Non-pigmented ciliary epithelial cell (primary cell): ENCODE data around the gene SCRG1.

Experiments used
- DNase-seq: peaks from one replicate; pipeline ENCODE4 v3.0.0-alpha.2; 2010; ENCODE audit warnings: low read depth

Gene SCRG1

GRCh38 chr4:173411106-173411693, 12.3 kb upstream of the SCRG1 start:
- DNase-seq: no peak

- no peak for DNase-seq
These were observed 11.2 kb upstream of the SCRG1 start for GRCh38 chr4:173410079-173410478.

- DNase-seq: no peak
These were observed 7.1 kb upstream of the SCRG1 start for GRCh38 chr4:173405840-173406606.

- DNase-seq: no peak
These were observed 5.5 kb upstream of the SCRG1 start for GRCh38 chr4:173404296-173404865.

- no peak for DNase-seq
These were observed 4.1 kb upstream of the SCRG1 start for GRCh38 chr4:173403051-173403450.

- no peak for DNase-seq
These were observed 2.1 kb upstream of the SCRG1 start for GRCh38 chr4:173401063-173401462.

- DNase-seq: no peak
These were observed 696 bp downstream of the SCRG1 start for GRCh38 chr4:173398220-173398619.

- DNase-seq: no peak
These were observed 1.3 kb downstream of the SCRG1 start for GRCh38 chr4:173397604-173398003.

- no peak for DNase-seq
These were observed 7.2 kb downstream of the SCRG1 start for GRCh38 chr4:173391701-173392100.

GRCh38 chr4:173386751-173387150, 12.2 kb downstream of the SCRG1 start:
- no peak for DNase-seq

- DNase-seq: no peak
These were observed 16.6 kb downstream of the SCRG1 start for GRCh38 chr4:173382349-173382748.

- no peak for DNase-seq
These were observed 17.3 kb downstream of the SCRG1 start for GRCh38 chr4:173381610-173382009.

GRCh38 chr4:173380987-173381386, 17.9 kb downstream of the SCRG1 start:
- no peak for DNase-seq

GRCh38 chr4:173379929-173380328, 19.0 kb downstream of the SCRG1 start:
- DNase-seq: no peak

- no peak for DNase-seq
These were observed 24.3 kb downstream of the SCRG1 start for GRCh38 chr4:173374588-173374987.

- DNase-seq: no peak
These were observed 27.4 kb downstream of the SCRG1 start for GRCh38 chr4:173371292-173372192.

GRCh38 chr4:173370477-173371291, 28.2 kb downstream of the SCRG1 start, which contains the start of gene SAP30:
Gene SAP30, plus strand, starts transcription at chr4:173370954. Its CDS starts 229 bp downstream, at chr4:173371183.
- peak; percentile 89 for DNase-seq

GRCh38 chr4:173370130-173370476, 28.8 kb downstream of the SCRG1 start:
- no peak for DNase-seq

- no peak for DNase-seq
These were observed 31.0 kb downstream of the SCRG1 start for GRCh38 chr4:173367946-173368345.

- DNase-seq: no peak
These were observed 31.6 kb downstream of the SCRG1 start for GRCh38 chr4:173367285-173367684.

- no peak for DNase-seq
These were observed 33.4 kb downstream of the SCRG1 start for GRCh38 chr4:173365359-173365996.
